Measurements from ENCODE around the gene FAM78B.

The FAM78B gene

DNA sequence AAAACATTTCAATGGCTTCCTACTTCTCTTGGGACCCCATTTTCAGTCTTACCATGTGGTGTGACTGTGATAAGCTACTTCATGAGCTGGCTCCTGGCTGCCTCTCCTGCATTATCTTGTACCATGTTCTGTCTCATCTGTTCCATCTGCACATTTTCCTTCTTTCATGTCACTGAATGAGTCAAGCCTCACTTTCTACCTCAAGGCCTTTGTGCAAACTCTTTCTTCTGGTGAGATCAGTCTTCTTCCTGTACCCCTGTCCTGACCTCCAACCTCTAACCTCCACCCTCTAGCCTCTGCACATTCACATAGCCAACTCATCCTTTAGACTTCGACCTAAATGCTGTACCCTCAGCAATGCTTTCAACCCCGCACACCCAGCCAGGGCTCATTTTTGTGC, 9.6 kb upstream of the FAM78B start:
- H3K79me2 ChIP-seq (ENCODE audit: insufficient read depth, low read length): no peaks in the 10 kb centered on the region
- no peaks in the 10 kb centered on the region for H3K36me3 ChIP-seq (ENCODE audit: insufficient read depth, low read length)
- no peak overlapping the region for H3K9ac ChIP-seq (ENCODE audit: low read length)
- TF ChIP-seq CTCF (IDR thresholded peaks at IDR 0.05; ENCODE audit: low read length) (no peak), EZH2 (IDR thresholded peaks at IDR 0.05; ENCODE audit: borderline replicate concordance, low read length) (no peak)
- H4K20me1 ChIP-seq (ENCODE audit: insufficient read depth, low read length): no peaks in the 10 kb centered on the region
- no peaks in the 10 kb centered on the region for H3F3A ChIP-seq (ENCODE audit: insufficient read depth, low read length)
- no peaks in the 10 kb centered on the region for H3K9me3 ChIP-seq (ENCODE audit: low read length)
- H2AFZ ChIP-seq (ENCODE audit: low read length): no peak overlapping the region
- H3K4me2 ChIP-seq (ENCODE audit: low read length): no peak overlapping the region
- H3K27ac ChIP-seq (ENCODE audit: low read depth, low read length, poor library complexity, severe bottlenecking): no peak overlapping the region
- no peaks in the 10 kb centered on the region for H3K9me2 ChIP-seq (ENCODE audit: low read depth, low read length)
- no peaks in the 10 kb centered on the region for H3K4me1 ChIP-seq (ENCODE audit: insufficient read depth, low read length, severe bottlenecking)
- H3K4me3 ChIP-seq (ENCODE audit: low read depth, low read length, poor library complexity, severe bottlenecking): no peak overlapping the region
- H3K27me3 ChIP-seq (ENCODE audit: insufficient read depth, low read length): no peaks in the 10 kb centered on the region

DNA sequence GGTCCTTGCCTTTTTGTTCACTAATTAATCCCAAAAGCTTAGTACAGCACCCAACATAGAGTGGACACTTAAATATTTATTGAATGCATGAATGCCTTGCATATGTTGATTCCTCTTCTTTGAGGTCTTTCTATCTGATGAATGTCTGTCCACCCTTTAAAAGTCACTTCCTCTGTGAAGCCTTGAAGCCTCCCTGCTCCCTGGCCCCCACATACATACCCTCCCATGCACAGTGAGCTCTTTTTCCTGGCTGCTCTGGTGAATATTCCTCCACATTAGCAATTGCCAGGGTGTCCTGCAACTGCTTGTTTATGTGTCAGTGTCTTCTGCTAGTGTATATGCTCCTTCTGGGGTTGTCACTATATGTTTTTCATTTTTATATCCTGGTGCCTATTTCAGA, 8.2 kb upstream of the FAM78B start:
- Histone ChIP-seq H3K27ac (ENCODE audit: low read depth, low read length, poor library complexity, severe bottlenecking) (no peak overlapping the region), H3K27me3 (ENCODE audit: insufficient read depth, low read length) (no peaks in the 10 kb centered on the region), H3K79me2 (ENCODE audit: insufficient read depth, low read length) (no peaks in the 10 kb centered on the region), H3K4me1 (ENCODE audit: insufficient read depth, low read length, severe bottlenecking) (no peaks in the 10 kb centered on the region), H3K9ac (ENCODE audit: low read length) (no peak overlapping the region), H2AFZ (ENCODE audit: low read length) (no peak overlapping the region), H3K9me3 (ENCODE audit: low read length) (no peaks in the 10 kb centered on the region), H3K36me3 (ENCODE audit: insufficient read depth, low read length) (no peaks in the 10 kb centered on the region), H3K4me3 (ENCODE audit: low read depth, low read length, poor library complexity, severe bottlenecking) (no peak overlapping the region), H3K4me2 (ENCODE audit: low read length) (no peak overlapping the region), H3K9me2 (ENCODE audit: low read depth, low read length) (no peaks in the 10 kb centered on the region), H3F3A (ENCODE audit: insufficient read depth, low read length) (no peaks in the 10 kb centered on the region), H4K20me1 (ENCODE audit: insufficient read depth, low read length) (no peaks in the 10 kb centered on the region)
- no peak for TF ChIP-seq CTCF (IDR thresholded peaks at IDR 0.05; ENCODE audit: low read length)
- no peak for TF ChIP-seq EZH2 (IDR thresholded peaks at IDR 0.05; ENCODE audit: borderline replicate concordance, low read length)

DNA sequence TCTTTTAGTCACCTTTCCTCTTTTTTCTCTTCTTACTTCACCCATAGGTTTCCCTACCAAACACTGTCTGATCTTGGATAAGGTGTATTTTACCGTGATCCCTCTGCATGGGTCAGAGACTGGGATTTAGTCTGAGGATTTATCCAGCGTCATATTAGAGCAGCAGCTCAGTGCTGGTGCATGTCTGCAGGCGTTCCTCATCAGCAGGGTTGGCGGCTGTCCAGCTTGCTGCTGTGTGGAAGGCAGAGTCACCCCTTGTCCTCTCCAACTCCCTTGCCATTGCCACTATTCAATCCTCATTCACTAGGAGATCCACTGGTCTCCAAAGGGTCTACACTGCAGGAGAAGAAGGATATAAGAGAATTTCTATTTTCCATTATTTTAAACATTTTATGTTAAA, 7.3 kb upstream of the FAM78B start:
- TF ChIP-seq EZH2 (IDR thresholded peaks at IDR 0.05; ENCODE audit: borderline replicate concordance, low read length) (no peak), CTCF (IDR thresholded peaks at IDR 0.05; ENCODE audit: low read length) (no peak)
- H2AFZ ChIP-seq (ENCODE audit: low read length): no peak overlapping the region
- H3K4me2 ChIP-seq (ENCODE audit: low read length): no peak overlapping the region
- no peaks in the 10 kb centered on the region for H3F3A ChIP-seq (ENCODE audit: insufficient read depth, low read length)
- no peaks in the 10 kb centered on the region for H3K9me2 ChIP-seq (ENCODE audit: low read depth, low read length)
- no peaks in the 10 kb centered on the region for H3K27me3 ChIP-seq (ENCODE audit: insufficient read depth, low read length)
- no peak overlapping the region for H3K9ac ChIP-seq (ENCODE audit: low read length)
- H3K36me3 ChIP-seq (ENCODE audit: insufficient read depth, low read length): no peaks in the 10 kb centered on the region
- H4K20me1 ChIP-seq (ENCODE audit: insufficient read depth, low read length): no peaks in the 10 kb centered on the region
- no peaks in the 10 kb centered on the region for H3K4me1 ChIP-seq (ENCODE audit: insufficient read depth, low read length, severe bottlenecking)
- no peak overlapping the region for H3K4me3 ChIP-seq (ENCODE audit: low read depth, low read length, poor library complexity, severe bottlenecking)
- no peaks in the 10 kb centered on the region for H3K9me3 ChIP-seq (ENCODE audit: low read length)
- no peaks in the 10 kb centered on the region for H3K79me2 ChIP-seq (ENCODE audit: insufficient read depth, low read length)
- no peak overlapping the region for H3K27ac ChIP-seq (ENCODE audit: low read depth, low read length, poor library complexity, severe bottlenecking)

All from OCI-LY1 (cell line).